GM12878 (cell line): Measurements from ENCODE around the gene NUP210. TPM values are rescaled to one million over a fixed set of nuclear protein-coding genes. Genes with fewer than 3 reads are reported as not detected.

Experiments
- ETV6 ChIP-seq, 2 experiments: fragments of 450-650 bp in 1 of 2; IDR thresholded peaks in 1 of 2; conservative IDR thresholded peaks in 1 of 2; 2 replicates each; pipeline ENCODE4 v1.6.1; 2014; ENCODE audit warnings: antibody characterized with exemption in 1 of 2, borderline replicate concordance in 1 of 2, low read depth in 1 of 2, mild to moderate bottlenecking in 1 of 2, moderate library complexity in 1 of 2
- IKZF1 ChIP-seq: fragments of 450-650 bp; conservative IDR thresholded peaks from 2 replicates; pipeline ENCODE4 v1.6.1; 2017; ENCODE audit warnings: antibody characterized with exemption, mild to moderate bottlenecking
- NBN ChIP-seq: fragments of 450-650 bp; IDR thresholded peaks from 2 replicates; pipeline ENCODE4 v1.6.1; 2016
- NFXL1 ChIP-seq: fragments of 450-650 bp; IDR thresholded peaks from 2 replicates; pipeline ENCODE4 v1.6.1; 2017; ENCODE audit warnings: antibody characterized with exemption, mild to moderate bottlenecking, borderline replicate concordance
- NFYA ChIP-seq: IDR thresholded peaks from 2 replicates; pipeline ENCODE4 v1.6.1; 2011; ENCODE audit warnings: low read depth, mild to moderate bottlenecking, low read length, improper control_type of control experiment, borderline replicate concordance
- RAD51 ChIP-seq: fragments of 450-650 bp; IDR thresholded peaks from 2 replicates; pipeline ENCODE4 v1.6.1; 2016; ENCODE audit warnings: moderate library complexity, mild to moderate bottlenecking, inconsistent platforms
- SMAD1 ChIP-seq: fragments of 450-650 bp; IDR thresholded peaks from 2 replicates; pipeline ENCODE4 v1.6.1; 2018; ENCODE audit warnings: mild to moderate bottlenecking, low read depth; ENCODE audit not compliant: partially characterized antibody
- ZNF217 ChIP-seq: fragments of 450-650 bp; IDR thresholded peaks from 2 replicates; pipeline ENCODE4 v1.6.1; 2017; ENCODE audit warnings: antibody characterized with exemption, mild to moderate bottlenecking
- polyA plus RNA-seq, 11 experiments: library from polyadenylated mRNA; depleted of rRNA in 4 of 11; unstranded in 6 of 11; stranded (reverse) in 5 of 11; fragments of >200 nt; fragmentation: Nextera tagmentation in 4 of 11; fragmentation: Illumina TruSeq in 1 of 11; extraction: Ambion mirVana in 4 of 11; extraction: Trizol in 1 of 11; gene quantifications; 1 replicate in 1 of 11; 2 replicates in 10 of 11; pipeline versions ENCODE4 v1.2.1 to v1.2.3, GENCODE V29; 2011 to 2016; ENCODE audit warnings: inconsistent platforms in 2 of 11, missing spikeins in 2 of 11, low read depth in 1 of 11
- total RNA-seq, 4 experiments: library from RNA; depleted of rRNA in 3 of 4; stranded (reverse); fragments of >200 nt in 3 of 4; fragmentation: Illumina TruSeq in 1 of 4; extraction: Trizol in 1 of 4; gene quantifications; 2 replicates each; pipeline versions ENCODE4 v1.2.1 to v1.2.3, GENCODE V29; 2013 to 2021
- TF ChIP-seq, protein P1 (sequence below): fragments of 450-650 bp; IDR thresholded peaks from 2 replicates; pipeline ENCODE4 v1.6.1; 2018; ENCODE audit warnings: mild to moderate bottlenecking, low read depth, moderate library complexity; ENCODE audit not compliant: partially characterized antibody
- TF ChIP-seq, protein P2 (sequence below): fragments of 450-650 bp; formaldehyde crosslinking; IDR thresholded peaks from 2 replicates; pipeline ENCODE4 v1.4.0; 2020; ENCODE audit warnings: mild to moderate bottlenecking, moderate library complexity
- TF ChIP-seq, protein P3 (sequence below): fragments of 450-650 bp; IDR thresholded peaks from 2 replicates; pipeline ENCODE4 v1.6.1; 2016; ENCODE audit warnings: mild to moderate bottlenecking, moderate library complexity, borderline replicate concordance

NUP210 gene
- total and polyA plus RNA-seq, 10 of the 15 experiments (the other 5 are each of a cell fraction or from before 2014, with no cell fraction given) = 2.9 to 150 (median 76.0) TPM

DNA sequence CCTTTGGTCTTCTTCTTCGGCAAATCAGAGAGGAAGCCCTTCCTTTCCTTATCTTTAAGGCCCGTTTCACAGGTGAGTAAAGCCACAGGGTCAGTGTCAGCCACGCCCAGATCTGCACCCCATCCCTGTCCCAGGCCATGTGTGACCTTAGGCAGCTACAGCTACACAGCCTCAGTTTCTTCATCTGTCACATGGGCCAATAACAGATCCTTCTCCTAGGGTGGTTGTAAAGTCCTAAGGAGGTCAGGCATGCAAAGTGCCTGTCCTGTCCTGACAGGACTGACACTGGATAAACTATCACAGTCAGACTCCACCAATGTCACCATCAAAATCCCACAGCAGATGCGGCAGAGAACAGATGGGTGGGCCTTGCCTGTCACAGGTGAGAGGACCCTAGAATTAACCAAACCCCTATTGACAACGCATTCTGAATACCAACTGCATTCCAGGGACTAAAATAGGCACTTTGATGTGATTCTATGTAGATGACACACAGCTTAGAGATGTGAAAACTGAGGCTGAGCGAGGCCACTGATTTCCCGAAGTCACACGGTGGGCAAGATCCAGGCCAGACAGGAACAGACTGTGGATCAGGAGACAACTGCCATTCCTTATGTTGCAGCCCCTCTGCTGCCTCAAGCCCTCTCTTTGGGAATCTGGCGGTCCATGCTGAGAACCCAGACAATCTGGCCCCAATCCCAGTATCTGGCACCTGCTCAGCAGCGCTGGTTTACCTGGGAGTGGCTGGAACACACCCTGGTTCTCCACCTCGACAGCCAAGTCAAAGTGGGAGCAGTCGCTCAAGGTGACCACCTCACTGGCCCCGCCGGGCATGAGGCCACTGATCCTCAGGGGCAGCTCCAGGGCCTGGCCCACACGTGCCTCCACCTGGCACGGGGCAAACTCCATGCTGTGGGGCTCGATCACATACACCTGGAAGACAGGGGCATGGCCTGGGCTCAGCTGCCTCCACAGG is 48.7 kb downstream of the NUP210 start (continued):
- TF ChIP-seq, protein P1, sequence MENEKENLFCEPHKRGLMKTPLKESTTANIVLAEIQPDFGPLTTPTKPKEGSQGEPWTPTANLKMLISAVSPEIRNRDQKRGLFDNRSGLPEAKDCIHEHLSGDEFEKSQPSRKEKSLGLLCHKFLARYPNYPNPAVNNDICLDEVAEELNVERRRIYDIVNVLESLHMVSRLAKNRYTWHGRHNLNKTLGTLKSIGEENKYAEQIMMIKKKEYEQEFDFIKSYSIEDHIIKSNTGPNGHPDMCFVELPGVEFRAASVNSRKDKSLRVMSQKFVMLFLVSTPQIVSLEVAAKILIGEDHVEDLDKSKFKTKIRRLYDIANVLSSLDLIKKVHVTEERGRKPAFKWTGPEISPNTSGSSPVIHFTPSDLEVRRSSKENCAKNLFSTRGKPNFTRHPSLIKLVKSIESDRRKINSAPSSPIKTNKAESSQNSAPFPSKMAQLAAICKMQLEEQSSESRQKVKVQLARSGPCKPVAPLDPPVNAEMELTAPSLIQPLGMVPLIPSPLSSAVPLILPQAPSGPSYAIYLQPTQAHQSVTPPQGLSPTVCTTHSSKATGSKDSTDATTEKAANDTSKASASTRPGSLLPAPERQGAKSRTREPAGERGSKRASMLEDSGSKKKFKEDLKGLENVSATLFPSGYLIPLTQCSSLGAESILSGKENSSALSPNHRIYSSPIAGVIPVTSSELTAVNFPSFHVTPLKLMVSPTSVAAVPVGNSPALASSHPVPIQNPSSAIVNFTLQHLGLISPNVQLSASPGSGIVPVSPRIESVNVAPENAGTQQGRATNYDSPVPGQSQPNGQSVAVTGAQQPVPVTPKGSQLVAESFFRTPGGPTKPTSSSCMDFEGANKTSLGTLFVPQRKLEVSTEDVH = no peak
- TF ChIP-seq IKZF1 (no peak), ZNF217 (no peak), NFXL1 (no peak), ETV6 (conservative IDR thresholded peaks at IDR 0.05 in 1 of 2, IDR thresholded peaks at IDR 0.05 in 1 of 2; ENCODE audit: borderline replicate concordance in 1 of 2, low read depth in 1 of 2) (no peak), SMAD1 (no peak), NBN (no peak), NFYA (no peak), RAD51 (no peak)
- TF ChIP-seq, protein P2, sequence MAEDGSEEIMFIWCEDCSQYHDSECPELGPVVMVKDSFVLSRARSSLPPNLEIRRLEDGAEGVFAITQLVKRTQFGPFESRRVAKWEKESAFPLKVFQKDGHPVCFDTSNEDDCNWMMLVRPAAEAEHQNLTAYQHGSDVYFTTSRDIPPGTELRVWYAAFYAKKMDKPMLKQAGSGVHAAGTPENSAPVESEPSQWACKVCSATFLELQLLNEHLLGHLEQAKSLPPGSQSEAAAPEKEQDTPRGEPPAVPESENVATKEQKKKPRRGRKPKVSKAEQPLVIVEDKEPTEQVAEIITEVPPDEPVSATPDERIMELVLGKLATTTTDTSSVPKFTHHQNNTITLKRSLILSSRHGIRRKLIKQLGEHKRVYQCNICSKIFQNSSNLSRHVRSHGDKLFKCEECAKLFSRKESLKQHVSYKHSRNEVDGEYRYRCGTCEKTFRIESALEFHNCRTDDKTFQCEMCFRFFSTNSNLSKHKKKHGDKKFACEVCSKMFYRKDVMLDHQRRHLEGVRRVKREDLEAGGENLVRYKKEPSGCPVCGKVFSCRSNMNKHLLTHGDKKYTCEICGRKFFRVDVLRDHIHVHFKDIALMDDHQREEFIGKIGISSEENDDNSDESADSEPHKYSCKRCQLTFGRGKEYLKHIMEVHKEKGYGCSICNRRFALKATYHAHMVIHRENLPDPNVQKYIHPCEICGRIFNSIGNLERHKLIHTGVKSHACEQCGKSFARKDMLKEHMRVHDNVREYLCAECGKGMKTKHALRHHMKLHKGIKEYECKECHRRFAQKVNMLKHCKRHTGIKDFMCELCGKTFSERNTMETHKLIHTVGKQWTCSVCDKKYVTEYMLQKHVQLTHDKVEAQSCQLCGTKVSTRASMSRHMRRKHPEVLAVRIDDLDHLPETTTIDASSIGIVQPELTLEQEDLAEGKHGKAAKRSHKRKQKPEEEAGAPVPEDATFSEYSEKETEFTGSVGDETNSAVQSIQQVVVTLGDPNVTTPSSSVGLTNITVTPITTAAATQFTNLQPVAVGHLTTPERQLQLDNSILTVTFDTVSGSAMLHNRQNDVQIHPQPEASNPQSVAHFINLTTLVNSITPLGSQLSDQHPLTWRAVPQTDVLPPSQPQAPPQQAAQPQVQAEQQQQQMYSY (CRISPR knock-in tag) = no peak
- TF ChIP-seq, protein P3, sequence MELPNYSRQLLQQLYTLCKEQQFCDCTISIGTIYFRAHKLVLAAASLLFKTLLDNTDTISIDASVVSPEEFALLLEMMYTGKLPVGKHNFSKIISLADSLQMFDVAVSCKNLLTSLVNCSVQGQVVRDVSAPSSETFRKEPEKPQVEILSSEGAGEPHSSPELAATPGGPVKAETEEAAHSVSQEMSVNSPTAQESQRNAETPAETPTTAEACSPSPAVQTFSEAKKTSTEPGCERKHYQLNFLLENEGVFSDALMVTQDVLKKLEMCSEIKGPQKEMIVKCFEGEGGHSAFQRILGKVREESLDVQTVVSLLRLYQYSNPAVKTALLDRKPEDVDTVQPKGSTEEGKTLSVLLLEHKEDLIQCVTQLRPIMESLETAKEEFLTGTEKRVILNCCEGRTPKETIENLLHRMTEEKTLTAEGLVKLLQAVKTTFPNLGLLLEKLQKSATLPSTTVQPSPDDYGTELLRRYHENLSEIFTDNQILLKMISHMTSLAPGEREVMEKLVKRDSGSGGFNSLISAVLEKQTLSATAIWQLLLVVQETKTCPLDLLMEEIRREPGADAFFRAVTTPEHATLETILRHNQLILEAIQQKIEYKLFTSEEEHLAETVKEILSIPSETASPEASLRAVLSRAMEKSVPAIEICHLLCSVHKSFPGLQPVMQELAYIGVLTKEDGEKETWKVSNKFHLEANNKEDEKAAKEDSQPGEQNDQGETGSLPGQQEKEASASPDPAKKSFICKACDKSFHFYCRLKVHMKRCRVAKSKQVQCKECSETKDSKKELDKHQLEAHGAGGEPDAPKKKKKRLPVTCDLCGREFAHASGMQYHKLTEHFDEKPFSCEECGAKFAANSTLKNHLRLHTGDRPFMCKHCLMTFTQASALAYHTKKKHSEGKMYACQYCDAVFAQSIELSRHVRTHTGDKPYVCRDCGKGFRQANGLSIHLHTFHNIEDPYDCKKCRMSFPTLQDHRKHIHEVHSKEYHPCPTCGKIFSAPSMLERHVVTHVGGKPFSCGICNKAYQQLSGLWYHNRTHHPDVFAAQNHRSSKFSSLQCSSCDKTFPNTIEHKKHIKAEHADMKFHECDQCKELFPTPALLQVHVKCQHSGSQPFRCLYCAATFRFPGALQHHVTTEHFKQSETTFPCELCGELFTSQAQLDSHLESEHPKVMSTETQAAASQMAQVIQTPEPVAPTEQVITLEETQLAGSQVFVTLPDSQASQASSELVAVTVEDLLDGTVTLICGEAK = no peak
